Activated CD8-positive, alpha-beta memory T cell treated with anti-CD3 and anti-CD28 coated beads, Interleukin-2, amount 50 U/mL, for 24 hours (primary cell): ENCODE measurements around the gene MALRD1.

Source experiments
- DNase-seq: peaks from one replicate; pipeline ENCODE4 v3.0.0-alpha.2; 2020; ENCODE audit errors: extremely low read depth

MALRD1 gene

GRCh38 chr10:19347621-19348020 is 299.0 kb downstream of the MALRD1 start:
- DNase-seq, result no peak

GRCh38 chr10:19367176-19367575 is 318.6 kb downstream of the MALRD1 start:
- no peak for DNase-seq

- DNase-seq, result no peak
These were observed 325.4 kb downstream of the MALRD1 start for GRCh38 chr10:19373988-19374387.

GRCh38 chr10:19385846-19386450 is 337.3 kb downstream of the MALRD1 start:
- no peak for DNase-seq

- no peak for DNase-seq
These were observed 360.3 kb downstream of the MALRD1 start for GRCh38 chr10:19408924-19409323.

GRCh38 chr10:19411119-19411518 is 362.5 kb downstream of the MALRD1 start:
- no peak for DNase-seq

GRCh38 chr10:19412531-19412930 is 363.9 kb downstream of the MALRD1 start:
- no peak for DNase-seq

- no peak for DNase-seq
These were observed 367.6 kb downstream of the MALRD1 start for GRCh38 chr10:19416164-19416563.

GRCh38 chr10:19417740-19418139 is 369.1 kb downstream of the MALRD1 start:
- no peak for DNase-seq

GRCh38 chr10:19421674-19422073 is 373.1 kb downstream of the MALRD1 start:
- DNase-seq, result no peak

GRCh38 chr10:19426034-19426433 is 377.4 kb downstream of the MALRD1 start:
- DNase-seq, result no peak

GRCh38 chr10:19431622-19432351 is 383.2 kb downstream of the MALRD1 start:
- DNase-seq, result no peak

- DNase-seq, result no peak
These were observed 401.3 kb downstream of the MALRD1 start for GRCh38 chr10:19449860-19450259.

GRCh38 chr10:19451356-19451755 is 402.8 kb downstream of the MALRD1 start:
- DNase-seq, result no peak

GRCh38 chr10:19451937-19452336 is 403.3 kb downstream of the MALRD1 start:
- no peak for DNase-seq

- no peak for DNase-seq
These were observed 405.4 kb downstream of the MALRD1 start for GRCh38 chr10:19453967-19454366.

- DNase-seq, result no peak
These were observed 413.0 kb downstream of the MALRD1 start for GRCh38 chr10:19461588-19461987.

- DNase-seq, result no peak
These were observed 418.1 kb downstream of the MALRD1 start for GRCh38 chr10:19466709-19467108.

- DNase-seq, result no peak
These were observed 419.8 kb downstream of the MALRD1 start for GRCh38 chr10:19468413-19468812.

GRCh38 chr10:19469521-19469920 is 420.9 kb downstream of the MALRD1 start:
- no peak for DNase-seq

- no peak for DNase-seq
These were observed 431.3 kb downstream of the MALRD1 start for GRCh38 chr10:19479854-19480253.

GRCh38 chr10:19480353-19480752 is 431.8 kb downstream of the MALRD1 start:
- no peak for DNase-seq

- no peak for DNase-seq
These were observed 434.8 kb downstream of the MALRD1 start for GRCh38 chr10:19483421-19483820.
